GM23338 (cell line): ENCODE results near the gene MKX. TPM values are rescaled to one million over a fixed set of nuclear protein-coding genes. Genes with fewer than 3 reads are reported as not detected.

Experiments used
- ATAC-seq: fragments of 200-7000 bp; cut with Tn5 transposase; 3 replicates; pipeline ENCODE4 v1.9.1; 2020
- DNase-seq: peaks from one replicate; pipeline ENCODE4 v3.0.0-alpha.2; 2015; ENCODE audit warnings: low spot score
- H2AFZ ChIP-seq: fragments of 200-600 bp; sonication (generic); 2 replicates; pipeline ENCODE4 v1.8.0; 2016; ENCODE audit warnings: antibody characterized with exemption, mild to moderate bottlenecking, moderate library complexity
- H3F3A ChIP-seq: fragments of 200-600 bp; sonication (generic); replicated peaks from 2 replicates; pipeline ENCODE4 v1.8.0; 2017; ENCODE audit warnings: antibody characterized with exemption, mixed run types, low read depth
- H3K27ac ChIP-seq: fragments of 200-600 bp; sonication (generic); 2 replicates; pipeline ENCODE4 v1.6.1; 2016; ENCODE audit warnings: low read depth
- H3K27me3 ChIP-seq: fragments of 200-600 bp; sonication (generic); 2 replicates; pipeline ENCODE4 v1.8.0; 2016; ENCODE audit warnings: mild to moderate bottlenecking, mixed run types, moderate library complexity; ENCODE audit not compliant: insufficient read depth
- H3K36me3 ChIP-seq: fragments of 200-600 bp; sonication (generic); 2 replicates; pipeline ENCODE4 v1.8.0; 2016; ENCODE audit warnings: mild to moderate bottlenecking; ENCODE audit not compliant: insufficient read depth
- H3K4me1 ChIP-seq: fragments of 200-600 bp; sonication (generic); 2 replicates; pipeline ENCODE4 v1.8.0; 2016; ENCODE audit warnings: mild to moderate bottlenecking, moderate library complexity; ENCODE audit not compliant: insufficient read depth
- H3K4me2 ChIP-seq: fragments of 200-600 bp; sonication (generic); 2 replicates; pipeline ENCODE4 v1.7.1; 2017; ENCODE audit warnings: mixed run types
- H3K4me3 ChIP-seq: fragments of 200-600 bp; sonication (generic); 2 replicates; pipeline ENCODE4 v1.6.1; 2016; ENCODE audit warnings: mixed run types
- H3K79me2 ChIP-seq: fragments of 200-600 bp; sonication (generic); replicated peaks from 2 replicates; pipeline ENCODE4 v1.8.0; 2017; ENCODE audit warnings: mild to moderate bottlenecking; ENCODE audit not compliant: insufficient read depth
- H3K9me2 ChIP-seq: fragments of 200-600 bp; sonication (generic); 2 replicates; pipeline ENCODE4 v1.8.0; 2017; ENCODE audit not compliant: insufficient read depth
- H4K20me1 ChIP-seq: fragments of 200-600 bp; sonication (generic); replicated peaks from 2 replicates; pipeline ENCODE4 v1.8.0; 2017; ENCODE audit warnings: mild to moderate bottlenecking; ENCODE audit not compliant: insufficient read depth
- H3K27ac Mint-ChIP-seq: 2 replicates; pipeline ENCODE4 v1.8.0; 2020; ENCODE audit warnings: inconsistent platforms, mild to moderate bottlenecking, moderate library complexity, mixed read lengths
- H3K27me3 Mint-ChIP-seq: 3 replicates; pipeline ENCODE4 v1.8.0; 2022; ENCODE audit warnings: low read depth, mild to moderate bottlenecking, moderate library complexity, mixed read lengths, inconsistent platforms; ENCODE audit not compliant: insufficient read depth, poor library complexity
- H3K36me3 Mint-ChIP-seq: 3 replicates; pipeline ENCODE4 v1.8.0; 2021; ENCODE audit warnings: low read depth, mild to moderate bottlenecking, inconsistent platforms, moderate library complexity, mixed read lengths
- H3K4me1 Mint-ChIP-seq: 3 replicates; pipeline ENCODE4 v1.8.0; 2020; ENCODE audit warnings: mild to moderate bottlenecking, inconsistent platforms, mixed read lengths
- H3K4me3 Mint-ChIP-seq: 3 replicates; pipeline ENCODE4 v1.8.0; 2021; ENCODE audit warnings: moderate library complexity, mild to moderate bottlenecking, inconsistent platforms, mixed read lengths
- H3K9me3 Mint-ChIP-seq: 3 replicates; pipeline ENCODE4 v1.8.0; 2020; ENCODE audit warnings: moderate library complexity, mild to moderate bottlenecking, inconsistent platforms, mixed read lengths
- CREB1 ChIP-seq: fragments of 250-450 bp; sonication (Bioruptor Pico); IDR thresholded peaks from 2 replicates; pipeline ENCODE4 v1.5.0; 2020; ENCODE audit warnings: low read depth, mild to moderate bottlenecking, moderate library complexity
- EZH2 ChIP-seq: fragments of 200-600 bp; sonication (generic); IDR thresholded peaks from one replicate; pipeline ENCODE4 v1.8.0; 2017; ENCODE audit warnings: antibody characterized with exemption, mild to moderate bottlenecking, low read depth; ENCODE audit not compliant: unreplicated experiment
- EZH2phosphoT487 ChIP-seq: fragments of 200-600 bp; sonication (generic); IDR thresholded peaks from one replicate; pipeline ENCODE4 v1.8.1; 2018; ENCODE audit warnings: antibody characterized with exemption; ENCODE audit not compliant: unreplicated experiment
- JUNB ChIP-seq: IDR thresholded peaks from one replicate; pipeline ENCODE4 v1.6.1; 2016; ENCODE audit warnings: antibody characterized with exemption; ENCODE audit not compliant: unreplicated experiment
- NANOG ChIP-seq: IDR thresholded peaks from 2 replicates; pipeline ENCODE4 v1.6.1; 2016; ENCODE audit warnings: antibody characterized with exemption, borderline replicate concordance
- POLR2AphosphoS5 ChIP-seq: IDR thresholded peaks from 2 replicates; pipeline ENCODE4 v1.6.1; 2016; ENCODE audit warnings: antibody characterized with exemption, low read depth
- STAT1 ChIP-seq: IDR thresholded peaks from one replicate; pipeline ENCODE4 v1.6.1; 2016; ENCODE audit warnings: antibody characterized with exemption; ENCODE audit not compliant: unreplicated experiment
- ZNF114 ChIP-seq: fragments of 250-450 bp; sonication (Bioruptor Pico); IDR thresholded peaks from 2 replicates; pipeline ENCODE4 v1.5.0; 2020; ENCODE audit warnings: mild to moderate bottlenecking, moderate library complexity
- ZNF331 ChIP-seq: fragments of 250-450 bp; sonication (Bioruptor Pico); IDR thresholded peaks from 2 replicates; pipeline ENCODE4 v1.5.0; 2020; ENCODE audit warnings: low read depth, mild to moderate bottlenecking, moderate library complexity
- polyA plus RNA-seq: library from polyadenylated mRNA; unstranded; fragments of >200 nt; fragmentation: Nextera tagmentation; extraction: Ambion mirVana; gene quantifications from 2 replicates; pipeline ENCODE4 v1.2.1, GENCODE V29; 2016
- total RNA-seq: library from RNA; depleted of rRNA; stranded (reverse); fragments of >200 nt; shearing (Covaris generic); gene quantifications from 2 replicates; pipeline ENCODE4 v1.2.3, GENCODE V29; 2014
- TF ChIP-seq, protein P1 (sequence below): IDR thresholded peaks from 2 replicates; pipeline ENCODE4 v1.6.1; 2016; ENCODE audit warnings: antibody characterized with exemption
- TF ChIP-seq, protein P2 (sequence below): IDR thresholded peaks from one replicate; pipeline ENCODE4 v1.6.1; 2018; ENCODE audit warnings: antibody characterized with exemption; ENCODE audit not compliant: unreplicated experiment
- TF ChIP-seq, protein P3 (sequence below), 2 experiments: fragments of 200-600 bp in 1 of 2; sonication (generic) in 1 of 2; conservative IDR thresholded peaks; 2 replicates each; pipeline versions ENCODE4 v1.5.1 to v1.6.1; 2016 to 2017; ENCODE audit warnings: antibody characterized with exemption in 2 of 2, low read depth in 2 of 2, mild to moderate bottlenecking in 2 of 2, moderate library complexity in 1 of 2

The MKX gene
- total and polyA plus RNA-seq, 2 experiments from 2014 or later, result 0.66 to 0.97 TPM

DNA sequence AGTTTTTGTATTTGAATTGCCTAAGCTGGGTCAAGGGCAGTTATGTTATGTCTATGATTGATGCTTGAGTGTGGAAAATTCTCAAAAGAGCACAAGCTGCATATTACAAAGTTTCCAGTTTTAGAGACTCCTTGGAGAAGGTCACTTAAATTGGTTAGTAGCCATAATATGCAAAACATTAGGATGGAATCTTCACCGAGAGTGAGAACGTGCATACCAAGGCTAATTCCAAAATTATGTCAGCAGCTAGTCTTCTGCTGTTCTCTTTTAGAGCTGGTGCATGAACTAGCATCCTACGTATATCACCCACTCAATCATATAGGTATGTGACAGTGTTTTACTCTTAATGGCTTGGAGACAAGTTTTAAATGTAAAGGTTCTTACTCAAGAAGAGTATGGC is 49.2 kb downstream of the MKX start (continued):
- TF ChIP-seq, protein P1, sequence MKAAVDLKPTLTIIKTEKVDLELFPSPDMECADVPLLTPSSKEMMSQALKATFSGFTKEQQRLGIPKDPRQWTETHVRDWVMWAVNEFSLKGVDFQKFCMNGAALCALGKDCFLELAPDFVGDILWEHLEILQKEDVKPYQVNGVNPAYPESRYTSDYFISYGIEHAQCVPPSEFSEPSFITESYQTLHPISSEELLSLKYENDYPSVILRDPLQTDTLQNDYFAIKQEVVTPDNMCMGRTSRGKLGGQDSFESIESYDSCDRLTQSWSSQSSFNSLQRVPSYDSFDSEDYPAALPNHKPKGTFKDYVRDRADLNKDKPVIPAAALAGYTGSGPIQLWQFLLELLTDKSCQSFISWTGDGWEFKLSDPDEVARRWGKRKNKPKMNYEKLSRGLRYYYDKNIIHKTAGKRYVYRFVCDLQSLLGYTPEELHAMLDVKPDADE, result no peak
- TF ChIP-seq EZH2 (no peak), JUNB (no peak)
- TF ChIP-seq, protein P2, sequence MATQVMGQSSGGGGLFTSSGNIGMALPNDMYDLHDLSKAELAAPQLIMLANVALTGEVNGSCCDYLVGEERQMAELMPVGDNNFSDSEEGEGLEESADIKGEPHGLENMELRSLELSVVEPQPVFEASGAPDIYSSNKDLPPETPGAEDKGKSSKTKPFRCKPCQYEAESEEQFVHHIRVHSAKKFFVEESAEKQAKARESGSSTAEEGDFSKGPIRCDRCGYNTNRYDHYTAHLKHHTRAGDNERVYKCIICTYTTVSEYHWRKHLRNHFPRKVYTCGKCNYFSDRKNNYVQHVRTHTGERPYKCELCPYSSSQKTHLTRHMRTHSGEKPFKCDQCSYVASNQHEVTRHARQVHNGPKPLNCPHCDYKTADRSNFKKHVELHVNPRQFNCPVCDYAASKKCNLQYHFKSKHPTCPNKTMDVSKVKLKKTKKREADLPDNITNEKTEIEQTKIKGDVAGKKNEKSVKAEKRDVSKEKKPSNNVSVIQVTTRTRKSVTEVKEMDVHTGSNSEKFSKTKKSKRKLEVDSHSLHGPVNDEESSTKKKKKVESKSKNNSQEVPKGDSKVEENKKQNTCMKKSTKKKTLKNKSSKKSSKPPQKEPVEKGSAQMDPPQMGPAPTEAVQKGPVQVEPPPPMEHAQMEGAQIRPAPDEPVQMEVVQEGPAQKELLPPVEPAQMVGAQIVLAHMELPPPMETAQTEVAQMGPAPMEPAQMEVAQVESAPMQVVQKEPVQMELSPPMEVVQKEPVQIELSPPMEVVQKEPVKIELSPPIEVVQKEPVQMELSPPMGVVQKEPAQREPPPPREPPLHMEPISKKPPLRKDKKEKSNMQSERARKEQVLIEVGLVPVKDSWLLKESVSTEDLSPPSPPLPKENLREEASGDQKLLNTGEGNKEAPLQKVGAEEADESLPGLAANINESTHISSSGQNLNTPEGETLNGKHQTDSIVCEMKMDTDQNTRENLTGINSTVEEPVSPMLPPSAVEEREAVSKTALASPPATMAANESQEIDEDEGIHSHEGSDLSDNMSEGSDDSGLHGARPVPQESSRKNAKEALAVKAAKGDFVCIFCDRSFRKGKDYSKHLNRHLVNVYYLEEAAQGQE, result no peak

- Histone ChIP-seq H3K4me1 (peaks cover 1% of the 10 kb centered on the region; the same call in 1 of the 2 replicates), H3K9me2 (no peaks in the 10 kb centered on the region; the same call in 1 of the 2 replicates), H3K27ac (no peak overlapping the region), H2AFZ (no peak overlapping the region), H4K20me1 (no peaks in the 10 kb centered on the region), H3K36me3 (no peaks in the 10 kb centered on the region), H3F3A (no peaks in the 10 kb centered on the region), H3K79me2 (no peaks in the 10 kb centered on the region), H3K27me3 (no peaks in the 10 kb centered on the region), H3K4me2 (no peak overlapping the region), H3K4me3 (no peak overlapping the region)
- H3K36me3 Mint-ChIP-seq, result no peaks in the 10 kb centered on the region
- no peaks in the 10 kb centered on the region for H3K27me3 Mint-ChIP-seq
- no peak for DNase-seq
- H3K9me3 Mint-ChIP-seq, result no peaks in the 10 kb centered on the region; the same call in 2 of the 3 replicates
- ATAC-seq, result no peak
- H3K27ac Mint-ChIP-seq, result no peak overlapping the region
- H3K4me3 Mint-ChIP-seq, result no peak overlapping the region
- H3K4me1 Mint-ChIP-seq, result peaks cover 14% of the 10 kb centered on the region; the same call in 2 of the 3 replicates
- TF ChIP-seq ZNF114 (CRISPR knock-in tag) (no peak), STAT1 (no peak), EZH2 (no peak), ZNF331 (CRISPR knock-in tag) (no peak), NANOG (no peak), CREB1 (no peak), EZH2phosphoT487 (no peak), JUNB (no peak), POLR2AphosphoS5 (no peak)
- TF ChIP-seq, protein P2, result no peak
- TF ChIP-seq, protein P1, result no peak
- TF ChIP-seq, protein P3, sequence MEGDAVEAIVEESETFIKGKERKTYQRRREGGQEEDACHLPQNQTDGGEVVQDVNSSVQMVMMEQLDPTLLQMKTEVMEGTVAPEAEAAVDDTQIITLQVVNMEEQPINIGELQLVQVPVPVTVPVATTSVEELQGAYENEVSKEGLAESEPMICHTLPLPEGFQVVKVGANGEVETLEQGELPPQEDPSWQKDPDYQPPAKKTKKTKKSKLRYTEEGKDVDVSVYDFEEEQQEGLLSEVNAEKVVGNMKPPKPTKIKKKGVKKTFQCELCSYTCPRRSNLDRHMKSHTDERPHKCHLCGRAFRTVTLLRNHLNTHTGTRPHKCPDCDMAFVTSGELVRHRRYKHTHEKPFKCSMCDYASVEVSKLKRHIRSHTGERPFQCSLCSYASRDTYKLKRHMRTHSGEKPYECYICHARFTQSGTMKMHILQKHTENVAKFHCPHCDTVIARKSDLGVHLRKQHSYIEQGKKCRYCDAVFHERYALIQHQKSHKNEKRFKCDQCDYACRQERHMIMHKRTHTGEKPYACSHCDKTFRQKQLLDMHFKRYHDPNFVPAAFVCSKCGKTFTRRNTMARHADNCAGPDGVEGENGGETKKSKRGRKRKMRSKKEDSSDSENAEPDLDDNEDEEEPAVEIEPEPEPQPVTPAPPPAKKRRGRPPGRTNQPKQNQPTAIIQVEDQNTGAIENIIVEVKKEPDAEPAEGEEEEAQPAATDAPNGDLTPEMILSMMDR (conservative IDR thresholded peaks at IDR 0.05; ENCODE audit: low read depth in 2 of 2), result no peak
Observed at GRCh38 chr10:27695706-27696105, 49.9 kb downstream of the MKX start.
